HepG2 (cell line): ENCODE data around the gene NPC1. TPM values are rescaled to one million over a fixed set of nuclear protein-coding genes. Genes with fewer than 3 reads are reported as not detected.

Experiments used
- ATAC-seq: fragments of 200-7000 bp; cut with Tn5 transposase; 3 replicates; pipeline ENCODE4 v1.9.1; 2020; ENCODE audit warnings: mild to moderate bottlenecking, moderate library complexity
- BruUV-seq: library from RNA; stranded (reverse); fragments of 400-500 nt; replicated peaks from 2 replicates; lab custom pipeline; 2021; lab: Mats Ljungman, UMichigan
- CTCF ChIA-PET: fragments of 300-600 bp; formaldehyde crosslinking; extraction: SDS; loops from one replicate; lab custom pipeline; 2021; ENCODE audit warnings: low total read pairs, inconsistent platforms, low intra/inter-chr PET ratio; lab: Yijun Ruan, JAX
- POLR2A ChIA-PET: fragments of 350-600 bp; sonication (Branson Sonifier 250); formaldehyde crosslinking; loops from one replicate; lab custom pipeline; 2020; ENCODE audit warnings: antibody characterized with exemption, inconsistent platforms; lab: Yijun Ruan, JAX
- DNase-seq: peaks from one replicate; pipeline ENCODE4 v3.0.0-alpha.2; 2015; ENCODE audit warnings: low spot score
- FAIRE-seq: peaks from 3 replicates; lab custom pipeline; 2011; peaks lifted over from hg19 to GRCh38; lab: Jason Lieb, UNC
- H2AFZ ChIP-seq: one replicate; pipeline ENCODE4 v1.6.1; 2011; ENCODE audit warnings: low read length, inconsistent platforms
- H3K27ac ChIP-seq: fragments of 300-600 bp; 3 replicates; pipeline ENCODE4 v1.8.0; 2011; ENCODE audit warnings: mixed run types, mild to moderate bottlenecking, mixed read lengths, low read length, inconsistent platforms; ENCODE audit not compliant: insufficient read depth; ENCODE audit errors: extremely low read length
- H3K27me3 ChIP-seq, 2 experiments: fragments of 200-600 bp in 1 of 2; 2 replicates in 1 of 2; 3 replicates in 1 of 2; pipeline versions ENCODE4 v1.6.0 to v1.8.0; 2011; ENCODE audit warnings: low read length in 2 of 2, mild to moderate bottlenecking in 2 of 2, moderate library complexity in 2 of 2, inconsistent platforms in 1 of 2; ENCODE audit not compliant: insufficient read depth in 2 of 2, control insufficient read depth in 1 of 2
- H3K36me3 ChIP-seq, 2 experiments: fragments of 200-600 bp in 1 of 2; replicated peaks in 1 of 2; 2 replicates in 1 of 2; 3 replicates in 1 of 2; pipeline versions ENCODE4 v1.5.1 to v1.8.0; 2011; ENCODE audit warnings: low read length in 2 of 2, inconsistent platforms in 1 of 2; ENCODE audit not compliant: insufficient read depth in 2 of 2, control insufficient read depth in 1 of 2
- H3K4me1 ChIP-seq: 2 replicates; pipeline ENCODE4 v1.5.1; 2012; ENCODE audit warnings: low read length, inconsistent platforms; ENCODE audit not compliant: insufficient read depth
- H3K4me2 ChIP-seq: 2 replicates; pipeline ENCODE4 v1.6.0; 2011; ENCODE audit warnings: low read depth, low read length, inconsistent platforms
- H3K4me3 ChIP-seq, 3 experiments: fragments of 200-600 bp in 1 of 3; sonication (generic), shearing (Covaris generic) in 1 of 3; replicated peaks in 1 of 3; 2 replicates each; pipeline ENCODE4 v1.5.1; 2011 to 2016; ENCODE audit warnings: low read length in 3 of 3, inconsistent platforms in 2 of 3, low read depth in 2 of 3, mild to moderate bottlenecking in 2 of 3, control low read depth in 1 of 3, mixed read lengths in 1 of 3; ENCODE audit not compliant: insufficient read depth in 1 of 3
- H3K79me2 ChIP-seq: one replicate; pipeline ENCODE4 v1.6.1; 2011; ENCODE audit warnings: low read length, inconsistent platforms; ENCODE audit not compliant: insufficient read depth
- H3K9ac ChIP-seq: 2 replicates; pipeline ENCODE4 v1.6.0; 2011; ENCODE audit warnings: mild to moderate bottlenecking, low read depth, low read length, inconsistent platforms; ENCODE audit not compliant: insufficient read depth
- H3K9me3 ChIP-seq: 2 replicates; pipeline ENCODE4 v1.5.1; 2012; ENCODE audit warnings: mild to moderate bottlenecking, low read length
- H4K20me1 ChIP-seq: 2 replicates; pipeline ENCODE4 v1.6.0; 2011; ENCODE audit warnings: inconsistent platforms, mild to moderate bottlenecking, low read length, moderate library complexity; ENCODE audit not compliant: insufficient read depth
- ATF5 ChIP-seq: sonication (generic); formaldehyde crosslinking; IDR thresholded peaks from 2 replicates; pipeline ENCODE4 v1.4.0; 2020; ENCODE audit warnings: mild to moderate bottlenecking, low read depth, missing genetic modification reagents
- E2F2 ChIP-seq: sonication (generic); formaldehyde crosslinking; IDR thresholded peaks from 2 replicates; pipeline ENCODE4 v1.4.0; 2020; ENCODE audit warnings: missing genetic modification reagents, borderline replicate concordance
- ETS1 ChIP-seq: sonication (generic); formaldehyde crosslinking; IDR thresholded peaks from 2 replicates; pipeline ENCODE4 v1.4.0; 2020; ENCODE audit warnings: missing genetic modification reagents
- RNF219 ChIP-seq: sonication (generic); formaldehyde crosslinking; IDR thresholded peaks from 2 replicates; pipeline ENCODE4 v1.5.0; 2020; ENCODE audit warnings: mild to moderate bottlenecking, missing genetic modification reagents
- RXRB ChIP-seq: IDR thresholded peaks from 2 replicates; pipeline ENCODE4 v1.6.1; 2016; ENCODE audit warnings: borderline replicate concordance, missing genetic modification reagents, missing compliant biosample characterization
- ZBTB49 ChIP-seq: sonication (generic); formaldehyde crosslinking; IDR thresholded peaks from 2 replicates; pipeline ENCODE4 v1.4.0; 2020; ENCODE audit warnings: missing genetic modification reagents, borderline replicate concordance
- ZNF337 ChIP-seq: sonication (generic); formaldehyde crosslinking; IDR thresholded peaks from 2 replicates; pipeline ENCODE4 v1.5.1; 2020; ENCODE audit warnings: missing genetic modification reagents, low read depth, mild to moderate bottlenecking, borderline replicate concordance
- ZNF747 ChIP-seq: sonication (generic); formaldehyde crosslinking; IDR thresholded peaks from 2 replicates; pipeline ENCODE4 v1.8.1; 2023; ENCODE audit warnings: missing genetic modification reagents, mild to moderate bottlenecking, borderline replicate concordance
- ZNF761 ChIP-seq: sonication (generic); formaldehyde crosslinking; conservative IDR thresholded peaks from 2 replicates; pipeline ENCODE4 v1.4.0; 2020; ENCODE audit warnings: mild to moderate bottlenecking, missing genetic modification reagents
- ZNF83 ChIP-seq: sonication (generic); formaldehyde crosslinking; IDR thresholded peaks from 2 replicates; pipeline ENCODE4 v1.4.0; 2020; ENCODE audit warnings: missing genetic modification reagents, mild to moderate bottlenecking, borderline replicate concordance
- WGBS: methylation state at CpG from one replicate; pipeline ENCODE4 v1.1.6; 2017; ENCODE audit warnings: low lambda C conversion rate; 5-methylcytosine and 5-hydroxymethylcytosine counted together
- in situ Hi-C: cut with HindIII; loops from 2 replicates; pipeline ENCODE4 v1.10.0; 2017; ENCODE audit warnings: low pct_unique_long_range_greater_than_20kb; ENCODE audit not compliant: extremely low pct_ligation_motif_present
- intact Hi-C: fragments of 100-400 bp; cut with micrococcal nuclease; formaldehyde crosslinking; loops from one replicate; pipeline ENCODE4 v1.10.0; 2022; ENCODE audit not compliant: unreplicated experiment
- polyA plus RNA-seq, 8 experiments: library from polyadenylated mRNA; depleted of rRNA in 3 of 8; stranded (reverse) in 7 of 8; unstranded in 1 of 8; fragments of >200 nt; fragmentation: Illumina TruSeq in 4 of 8; extraction: Trizol in 4 of 8; gene quantifications; 2 replicates each; pipeline versions ENCODE4 v1.2.1 to v1.2.3, GENCODE V29; 2011 to 2016; ENCODE audit warnings: low read depth in 4 of 8, missing spikeins in 1 of 8, mixed read lengths in 1 of 8; ENCODE audit not compliant: insufficient read depth in 1 of 8
- total RNA-seq, 5 experiments: library from RNA; depleted of rRNA; stranded (reverse); fragments of >200 nt; fragmentation: Illumina TruSeq; extraction: Trizol; gene quantifications; 2 replicates each; pipeline ENCODE4 v1.2.3, GENCODE V29; 2016; ENCODE audit warnings: low read depth in 1 of 5

The NPC1 gene
- total and polyA plus RNA-seq, 2 of the 13 experiments (the other 11 are each of a cell fraction or from before 2014, with no cell fraction given), result 46.5 to 114 TPM

GRCh38 chr18:23541349-23542093 is 44.8 kb downstream of the NPC1 start:
- H4K20me1 ChIP-seq, result no peaks in the 10 kb centered on the region
- no peak overlapping the region for H3K9ac ChIP-seq
- intact Hi-C loops, result no loop called here
- ATAC-seq (no peak), FAIRE-seq (no peak), DNase-seq (no peak)
- in situ Hi-C loops, result no loop called here
- H3K9me3 ChIP-seq, result no peaks in the 10 kb centered on the region
- H3K79me2 ChIP-seq, result no peaks in the 10 kb centered on the region
- WGBS, result 98% methylated on average over 9 of the region's 9 CpGs
- H3K4me1 ChIP-seq, result peaks cover 35% of the 10 kb centered on the region
- no peak overlapping the region for H3K4me2 ChIP-seq
- ChIA-PET CTCF (no interaction called here), POLR2A (interaction anchor here (0.9 kb wide), 1 partner anchor 12 kb away, joined by 3 read pairs; no protein-coding TSS in a partner anchor)
- no peak overlapping the region for H2AFZ ChIP-seq
- H3K27ac ChIP-seq, result no peak overlapping the region
- no peaks in the 10 kb centered on the region for H3K27me3 ChIP-seq
- BruUV-seq, result no TSS peak
- no peak for TF ChIP-seq ZNF761 (CRISPR knock-in tag)
- no peak for TF ChIP-seq ZNF747 (CRISPR knock-in tag)
- no peak for TF ChIP-seq RNF219 (CRISPR knock-in tag)
- no peak for TF ChIP-seq ZNF83
- TF ChIP-seq ETS1 (CRISPR knock-in tag), result no peak
- no peak for TF ChIP-seq RXRB (CRISPR knock-in tag)
- TF ChIP-seq E2F2 (CRISPR knock-in tag), result no peak
- no peak for TF ChIP-seq ZNF337
- no peak for TF ChIP-seq ZBTB49 (CRISPR knock-in tag)
- no peak for TF ChIP-seq ATF5 (CRISPR knock-in tag)
- peaks cover 31 to 88% of the 10 kb centered on the region in 2 experiments for H3K36me3 ChIP-seq
- H3K4me3 ChIP-seq, result no peak overlapping the region
